ENCODE data around the gene TBC1D22A.

The TBC1D22A gene

DNA sequence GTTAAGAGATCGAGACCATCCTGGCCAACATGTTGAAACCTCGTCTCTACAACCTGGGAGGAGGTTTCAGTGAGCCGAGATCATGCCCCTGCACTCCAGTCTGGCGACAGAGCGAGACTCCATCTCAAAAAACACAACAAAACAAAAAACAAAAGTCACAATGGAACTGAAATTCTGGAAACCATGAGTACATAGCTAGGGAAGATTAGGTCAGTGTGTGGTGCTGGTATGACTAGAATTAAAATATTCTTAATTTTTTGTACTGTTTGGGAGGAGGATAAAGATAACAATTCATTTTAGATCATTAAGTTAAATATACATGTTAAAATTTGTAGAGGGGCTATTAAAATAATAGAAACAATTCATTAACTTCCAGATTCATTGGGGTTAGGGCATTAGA is 344.4 kb downstream of the TBC1D22A start:
- no peak for TF ChIP-seq Cebpa-rat (IDR thresholded peaks at IDR 0.05)
- no peak overlapping the region for H3K4me2 ChIP-seq
- no peaks in the 10 kb centered on the region for H3K27me3 ChIP-seq
- peaks cover 0 to 30% (median 8%) of the 10 kb centered on the region in 11 experiments; a peak in 13 of 22 replicates for H3K36me3 ChIP-seq
- no peak overlapping the region for H3K27ac ChIP-seq
- H3K9me3 ChIP-seq (replicated peaks in 1 of 11) = no peaks in the 10 kb centered on the region
- no peak overlapping the region for H3K4me3 ChIP-seq
- peaks cover 0 to 7% (median 3%) of the 10 kb centered on the region in 10 experiments; a peak in 13 of 20 replicates for H3K4me1 ChIP-seq
- H4K20me1 ChIP-seq = peaks cover 0 to 19% (median 2%) of the 10 kb centered on the region in 11 experiments; a peak in 6 of 22 replicates
- H3K9ac ChIP-seq = no peak overlapping the region

GRCh38 chr22:47107431-47107830 is 345.0 kb downstream of the TBC1D22A start:
- Histone ChIP-seq H3K4me2 (no peak overlapping the region), H3K4me1 (peaks cover 0 to 13% (median 9%) of the 10 kb centered on the region in 10 experiments; a peak in 15 of 20 replicates), H3K9me3 (replicated peaks in 1 of 11) (no peaks in the 10 kb centered on the region), H3K36me3 (peaks cover 0 to 30% (median 10%) of the 10 kb centered on the region in 11 experiments; a peak in 11 of 22 replicates), H3K9ac (no peak overlapping the region), H3K27me3 (no peaks in the 10 kb centered on the region), H4K20me1 (peaks cover 0 to 13% (median 7%) of the 10 kb centered on the region in 11 experiments; a peak in 9 of 22 replicates), H3K4me3 (no peak overlapping the region), H3K27ac (no peak overlapping the region)
- no peak for TF ChIP-seq Cebpa-rat (IDR thresholded peaks at IDR 0.05)

DNA sequence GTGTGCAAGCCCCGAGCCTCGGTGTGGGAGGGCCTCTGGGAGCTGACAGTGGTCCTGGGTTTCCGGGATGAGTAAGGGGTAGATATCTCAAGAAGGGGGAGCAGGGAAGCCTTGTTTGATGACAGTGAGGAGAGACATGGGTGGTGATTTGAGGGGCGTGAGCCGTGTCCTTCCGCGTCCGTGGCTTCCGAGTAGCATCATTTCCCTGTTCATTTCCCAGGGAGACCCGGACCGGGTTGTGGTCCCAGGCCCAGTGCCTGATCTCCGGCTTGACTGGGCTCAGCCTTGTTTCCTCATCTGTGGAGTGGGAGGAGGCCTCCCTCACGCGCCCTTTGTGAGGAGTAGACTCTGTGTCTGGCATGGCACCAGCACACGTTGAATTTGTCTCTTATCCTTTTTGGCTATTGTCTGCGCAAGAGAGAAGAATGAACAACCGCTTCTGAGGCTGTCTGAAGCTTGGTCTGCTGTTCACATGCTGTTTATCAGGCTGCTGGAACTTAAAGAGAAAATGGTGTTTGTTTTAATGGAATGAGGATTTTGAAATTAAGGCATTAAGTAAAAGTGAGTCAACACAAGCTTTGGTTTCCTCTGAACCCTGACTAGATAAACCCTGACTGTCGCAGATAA is 348.5 kb downstream of the TBC1D22A start:
- H3K4me1 ChIP-seq = peaks cover 0 to 33% (median 19%) of the 10 kb centered on the region in 10 experiments; a peak in 17 of 20 replicates
- H3K4me2 ChIP-seq = no peak overlapping the region
- H3K36me3 ChIP-seq = peaks cover 0 to 43% (median 17%) of the 10 kb centered on the region in 11 experiments; a peak in 11 of 22 replicates
- H3K4me3 ChIP-seq = no peak overlapping the region
- no peak for TF ChIP-seq Cebpa-rat (IDR thresholded peaks at IDR 0.05)
- peaks cover 0 to 24% (median 9%) of the 10 kb centered on the region in 11 experiments; a peak in 9 of 22 replicates for H4K20me1 ChIP-seq
- H3K27ac ChIP-seq = no peak overlapping the region
- no peak overlapping the region for H3K9ac ChIP-seq
- H3K9me3 ChIP-seq (replicated peaks in 1 of 11) = no peaks in the 10 kb centered on the region
- H3K27me3 ChIP-seq = no peaks in the 10 kb centered on the region

- Histone ChIP-seq H3K36me3 (peaks cover 0 to 52% (median 17%) of the 10 kb centered on the region in 11 experiments; a peak in 11 of 22 replicates), H3K9me3 (replicated peaks in 1 of 11) (no peaks in the 10 kb centered on the region), H3K4me2 (peak overlapping the region in 7 of 11 experiments; percentile 18 to 55 (median 41); a peak in 12 of 22 replicates), H3K27me3 (no peaks in the 10 kb centered on the region), H3K4me3 (no peak overlapping the region), H3K27ac (no peak overlapping the region), H3K9ac (no peak overlapping the region; a peak in 2 of 22 replicates), H4K20me1 (peaks cover 0 to 32% (median 10%) of the 10 kb centered on the region in 11 experiments; a peak in 10 of 22 replicates), H3K4me1 (peaks cover 0 to 33% (median 19%) of the 10 kb centered on the region in 10 experiments; a peak in 17 of 20 replicates)
- TF ChIP-seq Cebpa-rat (IDR thresholded peaks at IDR 0.05) = no peak
Observed at GRCh38 chr22:47111626-47112581, 349.5 kb downstream of the TBC1D22A start.

GRCh38 chr22:47112582-47112965 is 350.1 kb downstream of the TBC1D22A start:
- H3K9me3 ChIP-seq (replicated peaks in 1 of 11) = no peaks in the 10 kb centered on the region
- H3K4me2 ChIP-seq = peak overlapping the region in 7 of 11 experiments; percentile 18 to 55 (median 41); a peak in 12 of 22 replicates
- H3K27me3 ChIP-seq = no peaks in the 10 kb centered on the region
- H3K36me3 ChIP-seq = peaks cover 0 to 56% (median 17%) of the 10 kb centered on the region in 11 experiments; a peak in 11 of 22 replicates
- TF ChIP-seq Cebpa-rat (IDR thresholded peaks at IDR 0.05) = no peak
- H3K4me3 ChIP-seq = no peak overlapping the region
- H4K20me1 ChIP-seq = peaks cover 0 to 37% (median 10%) of the 10 kb centered on the region in 11 experiments; a peak in 10 of 22 replicates
- H3K4me1 ChIP-seq = peaks cover 0 to 33% (median 19%) of the 10 kb centered on the region in 10 experiments; a peak in 17 of 20 replicates
- no peak overlapping the region; a peak in 2 of 22 replicates for H3K9ac ChIP-seq
- no peak overlapping the region for H3K27ac ChIP-seq

GRCh38 chr22:47112994-47113852 is 350.8 kb downstream of the TBC1D22A start:
- Histone ChIP-seq H3K9ac (no peak overlapping the region), H3K27ac (no peak overlapping the region), H3K4me3 (no peak overlapping the region), H3K27me3 (no peaks in the 10 kb centered on the region), H4K20me1 (peaks cover 0 to 37% (median 10%) of the 10 kb centered on the region in 11 experiments; a peak in 10 of 22 replicates), H3K4me1 (peaks cover 0 to 33% (median 19%) of the 10 kb centered on the region in 10 experiments; a peak in 17 of 20 replicates), H3K4me2 (peak overlapping the region in 7 of 11 experiments; percentile 18 to 55 (median 41); a peak in 12 of 22 replicates), H3K9me3 (replicated peaks in 1 of 11) (no peaks in the 10 kb centered on the region), H3K36me3 (peaks cover 0 to 56% (median 17%) of the 10 kb centered on the region in 11 experiments; a peak in 11 of 22 replicates)
- no peak for TF ChIP-seq Cebpa-rat (IDR thresholded peaks at IDR 0.05)

DNA sequence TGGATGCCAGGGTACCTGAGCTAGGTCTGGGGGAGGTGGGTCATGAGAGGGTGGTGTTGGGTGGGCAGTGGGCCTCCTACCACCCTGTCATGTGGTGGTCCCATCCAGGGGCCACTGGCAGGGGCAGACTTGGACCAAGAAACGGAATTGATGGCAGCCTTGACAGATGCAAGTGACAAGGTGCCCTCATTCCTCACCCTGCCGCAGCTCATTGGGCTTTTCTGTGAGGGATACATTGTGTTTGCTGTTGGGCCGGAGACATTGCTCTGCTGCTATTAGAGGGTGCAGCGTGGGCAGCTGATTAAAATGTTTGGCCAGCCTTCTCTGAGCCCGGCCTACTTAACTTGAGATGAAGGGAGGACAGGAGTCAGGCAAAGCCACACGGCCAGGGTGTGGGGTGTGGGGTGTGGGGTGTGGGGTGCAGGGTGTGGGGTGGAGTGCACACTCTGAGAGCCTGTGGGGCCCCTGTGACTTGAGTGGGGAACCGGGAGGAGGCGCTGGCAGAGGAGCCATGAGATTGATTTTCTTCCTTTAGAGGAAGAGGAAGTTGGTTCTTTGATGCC is 351.5 kb downstream of the TBC1D22A start:
- Histone ChIP-seq H3K9ac (no peak overlapping the region), H4K20me1 (peaks cover 0 to 37% (median 10%) of the 10 kb centered on the region in 11 experiments; a peak in 11 of 22 replicates), H3K36me3 (peaks cover 0 to 56% (median 17%) of the 10 kb centered on the region in 11 experiments; a peak in 11 of 22 replicates), H3K4me2 (peak overlapping the region in 2 of 11 experiments; percentile 41 to 55; a peak in 3 of 22 replicates), H3K4me3 (no peak overlapping the region), H3K27me3 (no peaks in the 10 kb centered on the region), H3K27ac (no peak overlapping the region), H3K9me3 (replicated peaks in 1 of 11) (no peaks in the 10 kb centered on the region), H3K4me1 (peaks cover 0 to 33% (median 19%) of the 10 kb centered on the region in 10 experiments; a peak in 17 of 20 replicates)
- TF ChIP-seq Cebpa-rat (IDR thresholded peaks at IDR 0.05) = no peak
